Liver (tissue), 3 donors: ENCODE data around the gene PTCD2.

Source experiments
- ATF3 ChIP-seq: IDR thresholded peaks from 2 replicates; pipeline ENCODE4 v1.6.1; 2016; ENCODE audit warnings: antibody characterized with exemption
- JUND ChIP-seq, 2 donors: IDR thresholded peaks; 2 replicates each; pipeline ENCODE4 v1.6.1; 2016; ENCODE audit warnings: antibody characterized with exemption in 2 of 2
- MAX ChIP-seq: IDR thresholded peaks from 2 replicates; pipeline ENCODE4 v1.6.1; 2016; ENCODE audit warnings: antibody characterized with exemption
- NR2F2 ChIP-seq: IDR thresholded peaks from 2 replicates; pipeline ENCODE4 v1.6.1; 2016; ENCODE audit warnings: antibody characterized with exemption
- RAD21 ChIP-seq, 2 donors: IDR thresholded peaks; 2 replicates each; pipeline ENCODE4 v1.6.1; 2016; ENCODE audit warnings: antibody characterized with exemption in 2 of 2, mild to moderate bottlenecking in 2 of 2
- REST ChIP-seq: IDR thresholded peaks from 2 replicates; pipeline ENCODE4 v1.6.1; 2016; ENCODE audit warnings: antibody characterized with exemption, mild to moderate bottlenecking
- SP1 ChIP-seq: IDR thresholded peaks from 2 replicates; pipeline ENCODE4 v1.6.1; 2018; ENCODE audit warnings: antibody characterized with exemption, mild to moderate bottlenecking
- TAF1 ChIP-seq: conservative IDR thresholded peaks from 2 replicates; pipeline ENCODE4 v1.6.1; 2016; ENCODE audit warnings: antibody characterized with exemption, mild to moderate bottlenecking
- YY1 ChIP-seq: IDR thresholded peaks from 2 replicates; pipeline ENCODE4 v1.6.1; 2016; ENCODE audit warnings: antibody characterized with exemption, mild to moderate bottlenecking
- TF ChIP-seq, protein P1 (sequence below): fragments of 150-350 bp; IDR thresholded peaks from 2 replicates; pipeline ENCODE4 v1.5.1; 2017; ENCODE audit warnings: improper control_type of control experiment, low read depth, low read length; ENCODE audit not compliant: missing input control
- TF ChIP-seq, protein P2 (sequence below): IDR thresholded peaks from 2 replicates; pipeline ENCODE4 v1.6.1; 2016; ENCODE audit warnings: antibody characterized with exemption
- donor health status: healthy.
- donor health status: healthy.

DNA sequence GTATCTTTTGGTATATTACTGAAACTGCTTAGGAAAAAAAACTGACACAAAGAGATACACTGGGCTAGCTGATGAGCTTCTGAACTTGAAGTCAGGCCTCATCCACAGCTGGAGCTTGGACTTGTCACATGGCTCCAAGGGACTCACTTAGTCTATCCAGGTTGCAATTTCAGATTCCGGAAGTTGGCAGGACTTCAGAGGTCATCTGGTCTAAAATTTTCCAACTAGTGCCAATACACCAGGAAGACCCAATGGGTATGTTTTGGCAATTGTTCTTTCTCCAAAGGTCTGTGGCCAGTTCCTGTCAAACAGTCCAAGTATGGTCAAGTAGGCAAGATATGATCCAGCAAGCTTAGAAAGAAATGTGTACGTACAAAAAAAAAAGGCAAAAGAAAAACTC, 36.8 kb upstream of the PTCD2 start:
- TF ChIP-seq, protein P1, sequence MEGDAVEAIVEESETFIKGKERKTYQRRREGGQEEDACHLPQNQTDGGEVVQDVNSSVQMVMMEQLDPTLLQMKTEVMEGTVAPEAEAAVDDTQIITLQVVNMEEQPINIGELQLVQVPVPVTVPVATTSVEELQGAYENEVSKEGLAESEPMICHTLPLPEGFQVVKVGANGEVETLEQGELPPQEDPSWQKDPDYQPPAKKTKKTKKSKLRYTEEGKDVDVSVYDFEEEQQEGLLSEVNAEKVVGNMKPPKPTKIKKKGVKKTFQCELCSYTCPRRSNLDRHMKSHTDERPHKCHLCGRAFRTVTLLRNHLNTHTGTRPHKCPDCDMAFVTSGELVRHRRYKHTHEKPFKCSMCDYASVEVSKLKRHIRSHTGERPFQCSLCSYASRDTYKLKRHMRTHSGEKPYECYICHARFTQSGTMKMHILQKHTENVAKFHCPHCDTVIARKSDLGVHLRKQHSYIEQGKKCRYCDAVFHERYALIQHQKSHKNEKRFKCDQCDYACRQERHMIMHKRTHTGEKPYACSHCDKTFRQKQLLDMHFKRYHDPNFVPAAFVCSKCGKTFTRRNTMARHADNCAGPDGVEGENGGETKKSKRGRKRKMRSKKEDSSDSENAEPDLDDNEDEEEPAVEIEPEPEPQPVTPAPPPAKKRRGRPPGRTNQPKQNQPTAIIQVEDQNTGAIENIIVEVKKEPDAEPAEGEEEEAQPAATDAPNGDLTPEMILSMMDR, result no peak
- TF ChIP-seq NR2F2, result no peak
- no peak for TF ChIP-seq JUND (IDR thresholded peaks at IDR 0.05)
- TF ChIP-seq TAF1, result no peak
- TF ChIP-seq REST, result no peak
- TF ChIP-seq SP1, result peak; percentile 35
- no peak for TF ChIP-seq YY1
- TF ChIP-seq, protein P2, sequence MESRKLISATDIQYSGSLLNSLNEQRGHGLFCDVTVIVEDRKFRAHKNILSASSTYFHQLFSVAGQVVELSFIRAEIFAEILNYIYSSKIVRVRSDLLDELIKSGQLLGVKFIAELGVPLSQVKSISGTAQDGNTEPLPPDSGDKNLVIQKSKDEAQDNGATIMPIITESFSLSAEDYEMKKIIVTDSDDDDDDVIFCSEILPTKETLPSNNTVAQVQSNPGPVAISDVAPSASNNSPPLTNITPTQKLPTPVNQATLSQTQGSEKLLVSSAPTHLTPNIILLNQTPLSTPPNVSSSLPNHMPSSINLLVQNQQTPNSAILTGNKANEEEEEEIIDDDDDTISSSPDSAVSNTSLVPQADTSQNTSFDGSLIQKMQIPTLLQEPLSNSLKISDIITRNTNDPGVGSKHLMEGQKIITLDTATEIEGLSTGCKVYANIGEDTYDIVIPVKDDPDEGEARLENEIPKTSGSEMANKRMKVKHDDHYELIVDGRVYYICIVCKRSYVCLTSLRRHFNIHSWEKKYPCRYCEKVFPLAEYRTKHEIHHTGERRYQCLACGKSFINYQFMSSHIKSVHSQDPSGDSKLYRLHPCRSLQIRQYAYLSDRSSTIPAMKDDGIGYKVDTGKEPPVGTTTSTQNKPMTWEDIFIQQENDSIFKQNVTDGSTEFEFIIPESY, result no peak
- TF ChIP-seq MAX, result no peak
- TF ChIP-seq ATF3, result no peak
- TF ChIP-seq RAD21 (IDR thresholded peaks at IDR 0.05), result no peak
